ENCODE results near the gene MFN1. TPM values are rescaled to one million over a fixed set of nuclear protein-coding genes. Genes with fewer than 3 reads are reported as not detected.

MFN1 gene
- total and polyA plus RNA-seq, 2 donors: 18.5 to 107 TPM

GRCh38 chr3:179425075-179425474 lies 77.6 kb downstream of the MFN1 start:
- 93% methylated on average over 6 of the region's 6 CpGs for WGBS
- no peak for DNase-seq (ENCODE audit: extremely low spot score)
- H3K27ac ChIP-seq (ENCODE audit: low read depth): no peak overlapping the region
- no peaks in the 10 kb centered on the region for H3K36me3 ChIP-seq (ENCODE audit: insufficient read depth)
- H3K4me1 ChIP-seq (ENCODE audit: insufficient read depth): no peaks in the 10 kb centered on the region
- no peak overlapping the region for H3K4me3 ChIP-seq (ENCODE audit: low read depth, low read length)

GRCh38 chr3:179428876-179429548 lies 81.5 kb downstream of the MFN1 start:
- H3K4me3 ChIP-seq (ENCODE audit: low read depth, low read length): no peak overlapping the region
- H3K27ac ChIP-seq (ENCODE audit: low read depth): no peak overlapping the region
- DNase-seq (ENCODE audit: extremely low spot score): no peak
- no peaks in the 10 kb centered on the region for H3K4me1 ChIP-seq (ENCODE audit: insufficient read depth)
- WGBS: 94% methylated on average over 8 of the region's 8 CpGs
- no peaks in the 10 kb centered on the region for H3K36me3 ChIP-seq (ENCODE audit: insufficient read depth)

- H3K4me1 ChIP-seq (ENCODE audit: insufficient read depth): no peaks in the 10 kb centered on the region
- H3K36me3 ChIP-seq (ENCODE audit: insufficient read depth): no peaks in the 10 kb centered on the region
- no peak for DNase-seq (ENCODE audit: extremely low spot score)
- 100% methylated on average over 2 of the region's 2 CpGs for WGBS
- H3K4me3 ChIP-seq (ENCODE audit: low read depth, low read length): no peak overlapping the region
- H3K27ac ChIP-seq (ENCODE audit: low read depth): no peak overlapping the region
Observed at GRCh38 chr3:179430277-179430870, 82.9 kb downstream of the MFN1 start.

GRCh38 chr3:179432021-179432420 lies 84.5 kb downstream of the MFN1 start:
- Histone ChIP-seq H3K4me3 (ENCODE audit: low read depth, low read length) (no peak overlapping the region), H3K4me1 (ENCODE audit: insufficient read depth) (no peaks in the 10 kb centered on the region), H3K36me3 (ENCODE audit: insufficient read depth) (no peaks in the 10 kb centered on the region), H3K27ac (ENCODE audit: low read depth) (no peak overlapping the region)
- DNase-seq (ENCODE audit: extremely low spot score): no peak
- 74% methylated on average over 3 of the region's 3 CpGs for WGBS

GRCh38 chr3:179432451-179432850 lies 84.9 kb downstream of the MFN1 start:
- no peak for DNase-seq (ENCODE audit: extremely low spot score)
- H3K4me1 ChIP-seq (ENCODE audit: insufficient read depth): no peaks in the 10 kb centered on the region
- H3K36me3 ChIP-seq (ENCODE audit: insufficient read depth): no peaks in the 10 kb centered on the region
- no peak overlapping the region for H3K4me3 ChIP-seq (ENCODE audit: low read depth, low read length)
- H3K27ac ChIP-seq (ENCODE audit: low read depth): no peak overlapping the region
- 77% methylated on average over 1 of the region's 1 CpG for WGBS

GRCh38 chr3:179436517-179436916 lies 89.0 kb downstream of the MFN1 start:
- Histone ChIP-seq H3K36me3 (ENCODE audit: insufficient read depth) (no peaks in the 10 kb centered on the region), H3K27ac (ENCODE audit: low read depth) (no peak overlapping the region), H3K4me1 (ENCODE audit: insufficient read depth) (no peaks in the 10 kb centered on the region), H3K4me3 (ENCODE audit: low read depth, low read length) (no peak overlapping the region)
- WGBS: 68% methylated on average over 3 of the region's 3 CpGs
- DNase-seq (ENCODE audit: extremely low spot score): no peak

GRCh38 chr3:179438841-179439240 lies 91.3 kb downstream of the MFN1 start:
- 58% methylated on average over 5 of the region's 5 CpGs for WGBS

More at GRCh38 chr3:179438841-179439240, 91.3 kb downstream of the MFN1 start:
- H3K4me3 ChIP-seq (ENCODE audit: low read depth, low read length): no peak overlapping the region
- no peak overlapping the region for H3K27ac ChIP-seq (ENCODE audit: low read depth)
- H3K36me3 ChIP-seq (ENCODE audit: insufficient read depth): no peaks in the 10 kb centered on the region
- H3K4me1 ChIP-seq (ENCODE audit: insufficient read depth): no peaks in the 10 kb centered on the region
- no peak for DNase-seq (ENCODE audit: extremely low spot score)

Other genes starting within 250 kb of the MFN1 start
- 61.2 TPM for gene PIK3CA, start 199.4 kb upstream of the MFN1 start, total RNA-seq
- 14.8 TPM for gene PIK3CA, start 199.4 kb upstream of the MFN1 start, polyA plus RNA-seq
- gene KCNMB3, start 96.6 kb upstream of the MFN1 start, total RNA-seq: 6.6 TPM
- gene KCNMB3, start 96.6 kb upstream of the MFN1 start, polyA plus RNA-seq: 2.5 TPM
- 89.6 TPM for gene ZNF639, start 24.7 kb upstream of the MFN1 start, total RNA-seq
- 36.8 TPM for gene ZNF639, start 24.7 kb upstream of the MFN1 start, polyA plus RNA-seq
- 124 TPM for gene GNB4, start 103.8 kb downstream of the MFN1 start, total RNA-seq
- gene GNB4, start 103.8 kb downstream of the MFN1 start, polyA plus RNA-seq: 15.1 TPM
- 54.9 TPM for gene ACTL6A, start 215.2 kb downstream of the MFN1 start, total RNA-seq
- 38.9 TPM for gene ACTL6A, start 215.2 kb downstream of the MFN1 start, polyA plus RNA-seq

Data from urinary bladder (tissue), 4 donors.